GM19397 (cell line): Measurements from ENCODE around the gene CACNA2D2.

ENCODE experiments used
- ATAC-seq: cut with Tn5 transposase; IDR thresholded peaks from one replicate; pipeline ENCODE4 v1.9.1; 2021; ENCODE audit warnings: mild to moderate bottlenecking, moderate library complexity; ENCODE audit not compliant: unreplicated experiment

Gene CACNA2D2

GRCh38 chr3:50503504-50504342, at the start of gene CACNA2D2:
Gene CACNA2D2 (minus strand): TSS chr3:50503634. CDS start chr3:50503423, 211 bp downstream.
- ATAC-seq: no peak

- ATAC-seq: no peak
These were observed 49.2 kb upstream of the CACNA2D2 start for GRCh38 chr3:50552598-50552997.

DNA sequence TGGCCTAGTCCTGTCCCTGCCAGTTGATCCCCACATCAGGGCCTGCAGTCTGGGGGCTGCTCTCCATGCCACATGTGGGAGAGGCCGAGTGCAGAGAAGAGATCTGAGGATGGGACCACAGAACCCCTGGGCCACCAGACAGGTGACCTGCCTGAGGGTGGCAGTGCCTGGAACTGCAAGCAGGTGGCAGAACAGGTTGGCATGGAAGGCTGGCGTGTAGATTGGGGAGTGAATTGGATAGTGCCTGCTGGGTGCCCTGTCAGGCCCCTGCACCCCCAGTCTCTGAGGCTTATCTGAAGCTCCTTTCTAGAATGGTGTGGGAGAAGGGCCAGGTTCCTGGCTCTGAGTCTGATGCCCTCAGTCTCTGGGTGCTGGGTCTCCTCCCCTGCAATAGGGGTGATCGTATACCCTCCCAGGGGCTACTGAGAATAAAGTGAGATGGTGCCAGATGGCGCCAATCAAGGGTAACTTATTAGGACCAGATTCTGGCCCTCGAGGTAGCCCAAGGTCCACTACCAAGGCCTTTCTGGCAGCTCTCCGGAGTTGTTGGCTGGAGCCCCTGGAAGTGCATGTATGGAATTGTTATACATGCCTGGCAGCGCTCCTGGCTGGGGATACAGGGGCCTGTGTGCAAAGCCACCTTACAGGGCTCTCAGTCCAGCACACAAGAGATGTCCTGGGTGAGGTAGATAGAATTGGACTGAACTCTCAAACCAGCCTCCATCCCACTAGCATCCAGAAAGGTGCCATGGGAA, 48.4 kb upstream of the CACNA2D2 start:
- ATAC-seq: no peak

- ATAC-seq: no peak
These were observed 47.7 kb upstream of the CACNA2D2 start for GRCh38 chr3:50551054-50551659.

- ATAC-seq: no peak
These were observed 46.8 kb upstream of the CACNA2D2 start for GRCh38 chr3:50550079-50550736.

DNA sequence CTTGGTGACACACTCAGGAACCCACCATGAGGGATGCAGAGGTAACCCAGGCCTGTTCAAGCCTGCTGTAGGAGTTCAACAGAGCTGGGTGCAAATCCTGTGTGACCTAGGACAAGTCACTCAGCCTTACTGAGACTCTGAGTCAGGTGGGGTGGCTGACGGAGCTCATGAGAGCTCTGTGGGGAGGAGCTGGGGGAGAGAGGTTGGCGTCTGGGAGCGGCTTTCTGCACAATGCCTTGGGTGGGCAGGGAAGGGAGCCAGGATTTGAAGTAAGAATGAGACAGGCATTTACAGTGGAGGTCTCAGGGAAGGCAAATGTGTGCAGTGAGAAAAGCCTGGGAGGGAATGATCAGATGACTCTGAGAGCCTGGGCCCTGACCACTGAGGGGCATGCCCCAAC, 45.8 kb upstream of the CACNA2D2 start:
- ATAC-seq: no peak

GRCh38 chr3:50545781-50546180, 42.3 kb upstream of the CACNA2D2 start:
- no peak for ATAC-seq

DNA sequence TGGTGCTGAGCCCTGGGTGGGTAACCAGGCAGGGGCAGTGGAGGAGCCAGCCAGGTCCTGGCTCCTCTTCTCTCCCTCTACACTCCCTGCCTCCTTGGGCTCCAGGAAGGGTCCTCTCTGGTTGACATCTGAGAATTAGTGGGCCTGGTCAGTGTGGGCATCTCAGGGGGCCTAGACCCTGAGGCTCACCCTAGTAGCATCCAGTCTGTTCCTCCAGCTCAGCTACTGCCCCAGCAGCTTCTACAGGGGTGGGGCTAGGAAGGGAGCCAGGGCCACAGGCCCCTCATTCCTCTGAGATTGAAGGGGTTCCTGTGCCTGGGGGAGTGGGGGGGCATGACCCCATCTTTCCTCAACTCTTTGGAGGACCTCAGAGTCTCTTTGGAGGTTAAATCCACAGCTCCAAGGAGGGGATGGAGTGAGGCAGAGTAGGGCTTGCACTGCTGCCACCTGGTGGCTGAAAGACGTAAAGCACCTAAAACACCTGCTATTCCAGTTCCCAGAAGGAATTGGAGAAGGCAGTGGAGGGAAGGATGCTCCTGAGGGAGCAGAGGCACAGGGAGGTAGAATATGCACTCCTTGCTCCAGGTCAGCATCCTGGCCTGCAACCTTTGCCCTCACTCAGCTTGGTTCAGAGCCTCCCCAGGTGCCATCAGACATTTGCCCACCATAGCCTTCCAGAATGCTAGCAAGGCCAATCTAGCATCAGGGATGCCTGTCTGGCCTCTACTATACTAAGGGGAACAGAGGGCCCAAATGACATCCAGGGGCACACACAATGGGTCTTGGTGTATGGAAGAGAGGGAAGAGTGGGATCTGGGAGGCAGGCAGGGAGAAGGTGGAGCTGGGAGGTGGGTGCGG, 39.0 kb upstream of the CACNA2D2 start:
- ATAC-seq: no peak

- ATAC-seq: no peak
These were observed 36.2 kb upstream of the CACNA2D2 start for GRCh38 chr3:50539356-50540286.

GRCh38 chr3:50537421-50538129, 34.1 kb upstream of the CACNA2D2 start:
- no peak for ATAC-seq

- no peak for ATAC-seq
These were observed 33.2 kb upstream of the CACNA2D2 start for GRCh38 chr3:50536471-50537180.

- ATAC-seq: no peak
These were observed 31.4 kb upstream of the CACNA2D2 start for GRCh38 chr3:50534681-50535330.

DNA sequence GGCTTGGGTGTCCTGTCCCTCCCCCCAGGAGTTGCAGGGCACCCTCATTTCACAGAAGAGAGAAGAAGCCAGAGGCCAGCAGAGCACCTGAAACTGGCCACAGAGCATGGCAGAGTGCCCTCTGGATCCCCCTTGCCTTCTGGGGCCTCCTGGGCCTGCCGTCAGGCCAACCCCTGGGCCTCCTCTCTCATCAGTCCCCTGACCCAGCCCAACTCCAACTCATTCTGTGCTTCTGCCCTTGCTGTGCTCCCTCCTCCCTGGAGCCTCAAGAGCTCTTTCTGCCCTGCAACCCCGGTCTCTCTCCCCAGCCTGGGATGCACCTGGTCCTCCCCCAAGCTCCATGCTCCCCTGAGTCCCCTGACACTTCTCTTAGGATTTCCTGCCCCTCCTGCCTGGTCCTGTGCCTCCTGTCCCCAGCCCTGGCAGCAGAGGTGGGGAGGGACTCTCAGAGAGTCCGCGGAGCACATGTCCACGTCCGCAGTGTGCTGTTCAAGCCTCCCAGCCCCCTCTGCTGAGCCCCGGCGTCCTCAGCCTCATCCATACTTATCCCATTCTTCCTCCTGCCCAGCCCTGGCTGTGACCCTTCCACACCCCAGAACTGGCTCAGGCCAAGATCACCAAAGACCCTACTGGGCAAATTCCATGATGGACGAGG, 30.5 kb upstream of the CACNA2D2 start:
- no peak for ATAC-seq

DNA sequence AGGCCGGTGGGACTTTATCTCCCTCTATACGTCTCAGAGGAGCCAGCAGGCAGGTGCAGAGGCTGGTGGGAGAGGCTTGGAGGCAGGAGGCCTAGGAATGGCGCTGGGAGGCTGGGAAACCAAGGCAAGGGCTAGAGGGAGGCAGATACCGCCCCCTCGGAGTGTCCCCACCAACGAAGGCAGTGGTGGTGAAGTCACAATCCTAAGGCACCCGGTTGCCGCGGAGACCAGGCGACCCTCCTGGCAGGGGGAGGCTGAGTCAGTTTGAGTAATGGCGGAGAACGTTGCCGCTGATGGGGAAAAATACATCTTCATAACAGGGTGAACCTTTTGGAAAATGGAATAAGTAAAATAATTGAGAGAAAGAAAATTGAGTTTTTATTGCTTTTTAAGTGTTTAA, 29.9 kb upstream of the CACNA2D2 start:
- no peak for ATAC-seq

GRCh38 chr3:50532062-50532705, 28.8 kb upstream of the CACNA2D2 start:
- no peak for ATAC-seq

DNA sequence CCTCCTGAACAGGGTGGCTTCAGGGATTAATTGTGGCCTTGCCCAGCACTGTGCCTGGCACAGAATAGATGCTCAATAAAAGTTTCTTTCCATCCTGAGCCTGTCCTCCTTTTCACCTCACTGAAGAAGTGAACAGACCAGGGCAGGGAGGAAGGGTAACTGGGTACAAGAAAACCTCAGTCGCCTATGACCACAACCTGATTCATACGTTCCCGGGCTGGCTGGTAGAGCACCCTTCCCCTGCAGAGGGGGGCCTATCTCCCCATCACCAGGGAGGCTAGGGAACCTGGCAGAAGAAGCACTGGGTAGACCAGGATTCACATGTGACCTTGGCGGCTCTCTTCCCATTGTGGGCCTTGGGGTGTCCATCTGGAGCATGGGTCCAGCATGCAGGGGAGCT, 27.8 kb upstream of the CACNA2D2 start:
- ATAC-seq: no peak
